HepG2 (cell line): ENCODE measurements around the gene KIAA0319L. TPM values are rescaled to one million over a fixed set of nuclear protein-coding genes. Genes with fewer than 3 reads are reported as not detected.

Experiments
- ATAC-seq: fragments of 200-7000 bp; cut with Tn5 transposase; 3 replicates; pipeline ENCODE4 v1.9.1; 2020; ENCODE audit warnings: mild to moderate bottlenecking, moderate library complexity
- BruUV-seq: library from RNA; stranded (reverse); fragments of 400-500 nt; replicated peaks from 2 replicates; lab custom pipeline; 2021; lab: Mats Ljungman, UMichigan
- CTCF ChIA-PET: fragments of 300-600 bp; formaldehyde crosslinking; extraction: SDS; loops from one replicate; lab custom pipeline; 2021; ENCODE audit warnings: low total read pairs, inconsistent platforms, low intra/inter-chr PET ratio; lab: Yijun Ruan, JAX
- POLR2A ChIA-PET: fragments of 350-600 bp; sonication (Branson Sonifier 250); formaldehyde crosslinking; loops from one replicate; lab custom pipeline; 2020; ENCODE audit warnings: antibody characterized with exemption, inconsistent platforms; lab: Yijun Ruan, JAX
- DNase-seq: peaks from one replicate; pipeline ENCODE4 v3.0.0-alpha.2; 2015; ENCODE audit warnings: low spot score
- FAIRE-seq: peaks from 3 replicates; lab custom pipeline; 2011; peaks lifted over from hg19 to GRCh38; lab: Jason Lieb, UNC
- H2AFZ ChIP-seq: one replicate; pipeline ENCODE4 v1.6.1; 2011; ENCODE audit warnings: low read length, inconsistent platforms
- H3K27ac ChIP-seq: fragments of 300-600 bp; 3 replicates; pipeline ENCODE4 v1.8.0; 2011; ENCODE audit warnings: mixed run types, mild to moderate bottlenecking, mixed read lengths, low read length, inconsistent platforms; ENCODE audit not compliant: insufficient read depth; ENCODE audit errors: extremely low read length
- H3K27me3 ChIP-seq, 2 experiments: fragments of 200-600 bp in 1 of 2; 2 replicates in 1 of 2; 3 replicates in 1 of 2; pipeline versions ENCODE4 v1.6.0 to v1.8.0; 2011; ENCODE audit warnings: low read length in 2 of 2, mild to moderate bottlenecking in 2 of 2, moderate library complexity in 2 of 2, inconsistent platforms in 1 of 2; ENCODE audit not compliant: insufficient read depth in 2 of 2, control insufficient read depth in 1 of 2
- H3K36me3 ChIP-seq, 2 experiments: fragments of 200-600 bp in 1 of 2; replicated peaks in 1 of 2; 2 replicates in 1 of 2; 3 replicates in 1 of 2; pipeline versions ENCODE4 v1.5.1 to v1.8.0; 2011; ENCODE audit warnings: low read length in 2 of 2, inconsistent platforms in 1 of 2; ENCODE audit not compliant: insufficient read depth in 2 of 2, control insufficient read depth in 1 of 2
- H3K4me1 ChIP-seq: 2 replicates; pipeline ENCODE4 v1.5.1; 2012; ENCODE audit warnings: low read length, inconsistent platforms; ENCODE audit not compliant: insufficient read depth
- H3K4me2 ChIP-seq: 2 replicates; pipeline ENCODE4 v1.6.0; 2011; ENCODE audit warnings: low read depth, low read length, inconsistent platforms
- H3K4me3 ChIP-seq, 3 experiments: fragments of 200-600 bp in 1 of 3; sonication (generic), shearing (Covaris generic) in 1 of 3; replicated peaks in 1 of 3; 2 replicates each; pipeline ENCODE4 v1.5.1; 2011 to 2016; ENCODE audit warnings: low read length in 3 of 3, inconsistent platforms in 2 of 3, low read depth in 2 of 3, mild to moderate bottlenecking in 2 of 3, control low read depth in 1 of 3, mixed read lengths in 1 of 3; ENCODE audit not compliant: insufficient read depth in 1 of 3
- H3K79me2 ChIP-seq: one replicate; pipeline ENCODE4 v1.6.1; 2011; ENCODE audit warnings: low read length, inconsistent platforms; ENCODE audit not compliant: insufficient read depth
- H3K9ac ChIP-seq: 2 replicates; pipeline ENCODE4 v1.6.0; 2011; ENCODE audit warnings: mild to moderate bottlenecking, low read depth, low read length, inconsistent platforms; ENCODE audit not compliant: insufficient read depth
- H3K9me3 ChIP-seq: 2 replicates; pipeline ENCODE4 v1.5.1; 2012; ENCODE audit warnings: mild to moderate bottlenecking, low read length
- H4K20me1 ChIP-seq: 2 replicates; pipeline ENCODE4 v1.6.0; 2011; ENCODE audit warnings: inconsistent platforms, mild to moderate bottlenecking, low read length, moderate library complexity; ENCODE audit not compliant: insufficient read depth
- HNF4A ChIP-seq: sonication (generic); formaldehyde crosslinking; IDR thresholded peaks from 2 replicates; pipeline ENCODE4 v1.4.0; 2020; ENCODE audit warnings: missing genetic modification reagents
- HNF4G ChIP-seq, 2 experiments: sonication (generic) in 1 of 2; formaldehyde crosslinking in 1 of 2; IDR thresholded peaks; 2 replicates each; pipeline versions ENCODE4 v1.4.0 to v1.6.1; 2011 to 2020; ENCODE audit warnings: borderline replicate concordance in 2 of 2, low read depth in 2 of 2, mild to moderate bottlenecking in 2 of 2, low read length in 1 of 2, missing genetic modification reagents in 1 of 2, moderate library complexity in 1 of 2
- KDM1A ChIP-seq: IDR thresholded peaks from 2 replicates; pipeline ENCODE4 v1.6.1; 2016; ENCODE audit warnings: missing compliant biosample characterization
- PAXIP1 ChIP-seq: sonication (generic); formaldehyde crosslinking; conservative IDR thresholded peaks from 2 replicates; pipeline ENCODE4 v1.4.0; 2020; ENCODE audit warnings: mild to moderate bottlenecking, missing genetic modification reagents, moderate library complexity
- TP53 ChIP-seq: sonication (generic); formaldehyde crosslinking; conservative IDR thresholded peaks from 2 replicates; pipeline ENCODE4 v1.4.0; 2020; ENCODE audit warnings: missing genetic modification reagents
- ZC3H13 ChIP-seq: sonication (generic); formaldehyde crosslinking; IDR thresholded peaks from 2 replicates; pipeline ENCODE4 v1.8.1; 2023; ENCODE audit warnings: mild to moderate bottlenecking, missing genetic modification reagents, moderate library complexity
- WGBS: methylation state at CpG from one replicate; pipeline ENCODE4 v1.1.6; 2017; ENCODE audit warnings: low lambda C conversion rate; 5-methylcytosine and 5-hydroxymethylcytosine counted together
- in situ Hi-C: cut with HindIII; loops from 2 replicates; pipeline ENCODE4 v1.10.0; 2017; ENCODE audit warnings: low pct_unique_long_range_greater_than_20kb; ENCODE audit not compliant: extremely low pct_ligation_motif_present
- intact Hi-C: fragments of 100-400 bp; cut with micrococcal nuclease; formaldehyde crosslinking; loops from one replicate; pipeline ENCODE4 v1.10.0; 2022; ENCODE audit not compliant: unreplicated experiment
- polyA plus RNA-seq, 8 experiments: library from polyadenylated mRNA; depleted of rRNA in 3 of 8; stranded (reverse) in 7 of 8; unstranded in 1 of 8; fragments of >200 nt; fragmentation: Illumina TruSeq in 4 of 8; extraction: Trizol in 4 of 8; gene quantifications; 2 replicates each; pipeline versions ENCODE4 v1.2.1 to v1.2.3, GENCODE V29; 2011 to 2016; ENCODE audit warnings: low read depth in 4 of 8, missing spikeins in 1 of 8, mixed read lengths in 1 of 8; ENCODE audit not compliant: insufficient read depth in 1 of 8
- total RNA-seq, 5 experiments: library from RNA; depleted of rRNA; stranded (reverse); fragments of >200 nt; fragmentation: Illumina TruSeq; extraction: Trizol; gene quantifications; 2 replicates each; pipeline ENCODE4 v1.2.3, GENCODE V29; 2016; ENCODE audit warnings: low read depth in 1 of 5
- TF ChIP-seq, protein P1 (sequence below): sonication (generic); formaldehyde crosslinking; IDR thresholded peaks from 2 replicates; pipeline ENCODE4 v1.5.1; 2020; ENCODE audit warnings: mild to moderate bottlenecking, missing genetic modification reagents
- TF ChIP-seq, protein P2 (sequence below): sonication (generic); formaldehyde crosslinking; IDR thresholded peaks from 2 replicates; pipeline ENCODE4 v1.5.1; 2020; ENCODE audit warnings: mild to moderate bottlenecking, missing genetic modification reagents, borderline replicate concordance

The KIAA0319L gene
- total and polyA plus RNA-seq, 2 of the 13 experiments (the other 11 are each of a cell fraction or from before 2014, with no cell fraction given), result 33.4 to 82.6 TPM

DNA sequence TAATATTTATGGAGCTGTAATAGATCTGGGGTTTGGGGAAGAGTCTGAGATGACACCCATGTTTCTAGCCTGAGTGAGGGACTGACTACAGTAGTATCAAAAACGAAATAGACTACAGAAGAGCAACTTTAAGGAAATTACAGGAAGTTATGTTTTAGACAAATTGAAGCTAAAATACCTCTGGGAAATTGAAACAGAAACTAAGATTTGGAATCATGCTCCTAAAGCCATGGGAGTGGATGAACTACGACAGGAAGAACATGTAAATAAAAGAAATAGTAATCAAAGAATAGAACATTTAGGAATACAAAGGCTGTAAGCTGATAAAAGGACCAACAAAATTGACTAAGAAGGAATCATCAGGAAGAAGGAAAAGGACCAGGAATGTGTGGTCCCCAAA, 68.9 kb downstream of the KIAA0319L start (continued):
- no peak for TF ChIP-seq TP53 (CRISPR knock-in tag)

- ChIA-PET CTCF (no interaction called here), POLR2A (interaction anchor here (1.1 kb wide), 1 partner anchor 69 kb away, joined by 3 read pairs; no protein-coding TSS in a partner anchor)
- in situ Hi-C loops, result no loop called here
- BruUV-seq, result no TSS peak
- Histone ChIP-seq H3K9me3 (no peaks in the 10 kb centered on the region), H3K4me1 (peaks cover 28% of the 10 kb centered on the region), H3K79me2 (no peaks in the 10 kb centered on the region), H3K27me3 (no peaks in the 10 kb centered on the region), H3K27ac (peak overlapping the region; percentile 53), H3K9ac (no peak overlapping the region), H3K4me3 (no peak overlapping the region), H2AFZ (no peak overlapping the region), H3K4me2 (no peak overlapping the region), H4K20me1 (no peaks in the 10 kb centered on the region), H3K36me3 (peaks cover 0 to 1% of the 10 kb centered on the region in 2 experiments; a peak in 1 of 5 replicates)
- ATAC-seq (peak; percentile 69), FAIRE-seq (no peak), DNase-seq (peak; percentile 60)
- 42% methylated on average over 3 of the region's 3 CpGs for WGBS
- intact Hi-C loops, result no loop called here
- TF ChIP-seq KDM1A (peak; percentile 6; the same call in 1 of the 2 replicates), HNF4G (IDR thresholded peaks at IDR 0.05; ENCODE audit: borderline replicate concordance, low read depth, low read length) (peak; percentile 74; the same call in 1 of the 2 replicates), HNF4G (CRISPR knock-in tag; IDR thresholded peaks at IDR 0.05; ENCODE audit: borderline replicate concordance, low read depth) (no peak), ZC3H13 (CRISPR knock-in tag) (no peak), PAXIP1 (CRISPR knock-in tag) (peak; percentile 44), HNF4A (CRISPR knock-in tag) (peak; percentile 82)
- TF ChIP-seq, protein P1, sequence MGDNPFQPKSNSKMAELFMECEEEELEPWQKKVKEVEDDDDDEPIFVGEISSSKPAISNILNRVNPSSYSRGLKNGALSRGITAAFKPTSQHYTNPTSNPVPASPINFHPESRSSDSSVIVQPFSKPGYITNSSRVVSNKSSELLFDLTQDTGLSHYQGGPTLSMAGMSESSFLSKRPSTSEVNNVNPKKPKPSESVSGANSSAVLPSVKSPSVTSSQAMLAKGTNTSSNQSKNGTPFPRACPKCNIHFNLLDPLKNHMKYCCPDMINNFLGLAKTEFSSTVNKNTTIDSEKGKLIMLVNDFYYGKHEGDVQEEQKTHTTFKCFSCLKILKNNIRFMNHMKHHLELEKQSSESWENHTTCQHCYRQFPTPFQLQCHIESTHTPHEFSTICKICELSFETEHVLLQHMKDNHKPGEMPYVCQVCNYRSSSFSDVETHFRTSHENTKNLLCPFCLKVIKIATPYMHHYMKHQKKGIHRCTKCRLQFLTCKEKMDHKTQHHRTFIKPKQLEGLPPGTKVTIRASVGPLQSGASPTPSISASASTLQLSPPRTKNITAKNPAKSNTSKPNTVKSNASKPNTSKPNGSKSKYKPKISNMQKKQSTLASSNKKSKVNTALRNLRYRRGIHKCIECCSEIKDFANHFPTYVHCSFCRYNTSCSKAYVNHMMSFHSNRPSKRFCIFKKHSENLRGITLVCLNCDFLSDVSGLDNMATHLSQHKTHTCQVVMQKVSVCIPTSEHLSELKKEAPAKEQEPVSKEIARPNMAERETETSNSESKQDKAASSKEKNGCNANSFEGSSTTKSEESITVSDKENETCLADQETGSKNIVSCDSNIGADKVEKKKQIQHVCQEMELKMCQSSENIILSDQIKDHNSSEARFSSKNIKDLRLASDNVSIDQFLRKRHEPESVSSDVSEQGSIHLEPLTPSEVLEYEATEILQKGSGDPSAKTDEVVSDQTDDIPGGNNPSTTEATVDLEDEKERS (CRISPR knock-in tag), result 0 out of 2 replicates have a peak, but pooled peaks have one; percentile 39
- TF ChIP-seq, protein P2, sequence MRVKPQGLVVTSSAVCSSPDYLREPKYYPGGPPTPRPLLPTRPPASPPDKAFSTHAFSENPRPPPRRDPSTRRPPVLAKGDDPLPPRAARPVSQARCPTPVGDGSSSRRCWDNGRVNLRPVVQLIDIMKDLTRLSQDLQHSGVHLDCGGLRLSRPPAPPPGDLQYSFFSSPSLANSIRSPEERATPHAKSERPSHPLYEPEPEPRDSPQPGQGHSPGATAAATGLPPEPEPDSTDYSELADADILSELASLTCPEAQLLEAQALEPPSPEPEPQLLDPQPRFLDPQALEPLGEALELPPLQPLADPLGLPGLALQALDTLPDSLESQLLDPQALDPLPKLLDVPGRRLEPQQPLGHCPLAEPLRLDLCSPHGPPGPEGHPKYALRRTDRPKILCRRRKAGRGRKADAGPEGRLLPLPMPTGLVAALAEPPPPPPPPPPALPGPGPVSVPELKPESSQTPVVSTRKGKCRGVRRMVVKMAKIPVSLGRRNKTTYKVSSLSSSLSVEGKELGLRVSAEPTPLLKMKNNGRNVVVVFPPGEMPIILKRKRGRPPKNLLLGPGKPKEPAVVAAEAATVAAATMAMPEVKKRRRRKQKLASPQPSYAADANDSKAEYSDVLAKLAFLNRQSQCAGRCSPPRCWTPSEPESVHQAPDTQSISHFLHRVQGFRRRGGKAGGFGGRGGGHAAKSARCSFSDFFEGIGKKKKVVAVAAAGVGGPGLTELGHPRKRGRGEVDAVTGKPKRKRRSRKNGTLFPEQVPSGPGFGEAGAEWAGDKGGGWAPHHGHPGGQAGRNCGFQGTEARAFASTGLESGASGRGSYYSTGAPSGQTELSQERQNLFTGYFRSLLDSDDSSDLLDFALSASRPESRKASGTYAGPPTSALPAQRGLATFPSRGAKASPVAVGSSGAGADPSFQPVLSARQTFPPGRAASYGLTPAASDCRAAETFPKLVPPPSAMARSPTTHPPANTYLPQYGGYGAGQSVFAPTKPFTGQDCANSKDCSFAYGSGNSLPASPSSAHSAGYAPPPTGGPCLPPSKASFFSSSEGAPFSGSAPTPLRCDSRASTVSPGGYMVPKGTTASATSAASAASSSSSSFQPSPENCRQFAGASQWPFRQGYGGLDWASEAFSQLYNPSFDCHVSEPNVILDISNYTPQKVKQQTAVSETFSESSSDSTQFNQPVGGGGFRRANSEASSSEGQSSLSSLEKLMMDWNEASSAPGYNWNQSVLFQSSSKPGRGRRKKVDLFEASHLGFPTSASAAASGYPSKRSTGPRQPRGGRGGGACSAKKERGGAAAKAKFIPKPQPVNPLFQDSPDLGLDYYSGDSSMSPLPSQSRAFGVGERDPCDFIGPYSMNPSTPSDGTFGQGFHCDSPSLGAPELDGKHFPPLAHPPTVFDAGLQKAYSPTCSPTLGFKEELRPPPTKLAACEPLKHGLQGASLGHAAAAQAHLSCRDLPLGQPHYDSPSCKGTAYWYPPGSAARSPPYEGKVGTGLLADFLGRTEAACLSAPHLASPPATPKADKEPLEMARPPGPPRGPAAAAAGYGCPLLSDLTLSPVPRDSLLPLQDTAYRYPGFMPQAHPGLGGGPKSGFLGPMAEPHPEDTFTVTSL (CRISPR knock-in tag), result peak; percentile 39; the same call in 1 of the 2 replicates
These were observed 70.3 kb downstream of the KIAA0319L start for GRCh38 chr1:35486858-35487408.
